ENCODE measurements around the gene ST3GAL4. TPM values are rescaled to one million over a fixed set of nuclear protein-coding genes. Genes with fewer than 3 reads are reported as not detected.
"Not testable (repeated sequence)": the region's sequence is repeated elsewhere in the genome, so short reads cannot be mapped to it uniquely, and the experiment has no call there.

The ST3GAL4 gene
- total RNA-seq, 1 experiment from 2014 or later = 45.9 TPM

DNA sequence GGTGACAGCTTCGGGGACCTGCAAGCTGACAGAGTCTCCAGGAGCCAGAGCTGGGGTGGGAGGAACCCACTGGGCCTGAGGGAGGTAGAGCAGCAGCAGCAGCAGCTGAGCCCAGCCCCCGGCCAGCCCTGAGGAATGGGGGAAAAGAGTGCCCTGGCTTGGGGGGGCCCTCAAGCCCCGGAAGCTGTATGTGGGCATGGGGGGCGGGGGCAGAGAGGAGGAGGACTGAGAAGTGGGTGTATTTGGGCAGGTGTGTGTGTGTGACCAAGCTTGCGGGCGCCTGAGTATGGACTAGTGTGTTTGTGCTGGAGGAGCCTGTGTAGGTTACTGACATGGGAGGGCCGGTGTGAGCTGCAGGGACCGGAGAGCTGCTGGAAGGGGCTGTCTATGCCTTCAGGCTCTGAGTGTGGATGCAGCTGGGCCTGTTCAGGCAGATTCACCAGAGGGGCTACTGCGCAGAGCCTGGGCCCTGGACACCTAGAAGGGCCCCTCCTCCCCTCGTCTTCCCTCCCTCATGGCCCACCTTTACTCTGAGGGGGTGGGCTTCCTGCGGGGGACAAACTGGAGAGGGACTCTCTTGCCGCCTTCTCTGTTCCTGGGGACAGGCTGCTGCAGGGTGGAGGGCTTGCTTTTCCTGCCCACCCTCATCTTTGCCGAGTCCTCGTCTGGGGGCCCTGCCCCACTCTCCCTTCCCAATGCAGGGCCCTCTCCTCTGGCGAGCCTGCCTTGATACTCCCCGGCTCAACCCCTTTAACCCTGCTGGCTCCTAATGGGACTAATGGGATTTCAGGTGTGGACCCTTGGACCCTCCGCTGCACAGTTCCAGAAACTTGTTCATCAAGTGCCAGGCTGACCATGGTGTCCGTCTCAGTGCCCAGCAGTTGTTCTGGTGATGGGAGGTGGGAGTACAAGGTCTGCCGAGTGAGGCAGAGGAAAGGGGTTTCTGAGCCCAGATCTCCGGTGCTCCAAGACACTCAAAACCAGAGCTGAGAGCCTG, 28.2 kb downstream of the ST3GAL4 start:
- DNase-seq (ENCODE audit: low read depth) = no peak

DNA sequence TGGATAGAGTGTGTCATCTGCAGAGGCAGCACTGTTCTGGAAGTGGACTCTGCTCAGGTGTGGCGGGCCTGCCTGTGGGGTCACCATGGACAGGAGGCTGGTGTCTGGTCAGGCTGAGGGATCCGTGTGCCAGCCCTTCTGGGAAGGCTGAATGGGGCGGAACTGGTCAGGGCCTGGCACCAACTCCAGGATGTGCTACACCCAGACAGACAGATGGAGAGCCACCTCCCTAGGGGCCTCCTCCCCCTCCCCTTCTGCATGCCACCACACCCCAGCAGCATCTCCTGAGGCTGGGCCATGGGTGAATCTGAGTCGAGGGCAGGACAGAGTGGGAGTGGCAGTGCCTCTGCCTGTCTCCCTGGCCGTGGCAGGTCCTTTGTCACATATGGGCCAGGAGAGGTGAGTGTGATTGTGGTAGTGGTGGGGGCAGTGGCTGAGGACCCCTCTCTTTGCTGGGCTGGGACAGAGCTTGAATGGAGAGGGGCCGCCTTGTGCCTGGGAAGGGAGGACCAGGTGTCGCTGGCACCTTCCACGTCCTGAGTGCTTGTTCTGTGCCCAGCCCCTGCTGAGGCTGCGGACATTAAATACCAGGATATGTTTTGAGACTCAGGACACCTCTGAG, 29.1 kb downstream of the ST3GAL4 start:
- DNase-seq (ENCODE audit: low read depth) = no peak

DNA sequence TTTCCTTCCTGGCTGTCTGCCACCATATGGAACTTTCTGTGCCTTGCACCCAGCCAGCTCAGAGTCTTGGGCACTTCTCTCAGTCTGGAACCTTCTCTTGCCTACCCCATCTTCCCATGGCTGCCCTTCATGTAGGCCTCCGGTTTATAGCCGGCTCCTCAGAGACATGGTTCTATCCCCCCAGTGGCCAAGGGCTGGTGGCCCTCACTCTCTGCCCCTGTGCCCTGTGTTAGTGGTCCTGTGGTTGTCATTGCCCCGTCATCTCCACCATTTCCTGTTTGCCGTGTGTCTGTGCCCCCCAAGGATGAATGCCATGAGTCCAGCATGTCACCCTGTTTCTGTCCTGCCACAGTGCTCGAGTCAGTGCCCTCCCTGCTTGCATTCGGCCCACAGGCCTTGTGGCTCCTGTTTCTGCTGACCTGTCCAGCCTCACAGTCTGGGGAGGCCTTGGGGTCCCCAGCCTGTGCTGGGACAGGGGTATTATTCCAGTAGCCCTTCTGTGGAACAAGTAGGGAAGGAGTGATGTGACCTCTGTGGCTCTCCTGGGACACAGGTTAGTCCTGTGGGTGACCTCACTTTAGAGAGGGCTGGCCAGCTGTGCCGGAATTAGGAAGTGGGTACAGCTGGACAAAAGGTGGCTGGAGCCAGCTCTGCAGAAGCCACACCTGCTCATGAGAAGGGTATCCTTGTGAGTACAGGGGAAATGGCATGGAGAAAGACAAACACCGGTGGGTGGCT, 30.7 kb downstream of the ST3GAL4 start:
- no peak for DNase-seq (ENCODE audit: low read depth)

DNA sequence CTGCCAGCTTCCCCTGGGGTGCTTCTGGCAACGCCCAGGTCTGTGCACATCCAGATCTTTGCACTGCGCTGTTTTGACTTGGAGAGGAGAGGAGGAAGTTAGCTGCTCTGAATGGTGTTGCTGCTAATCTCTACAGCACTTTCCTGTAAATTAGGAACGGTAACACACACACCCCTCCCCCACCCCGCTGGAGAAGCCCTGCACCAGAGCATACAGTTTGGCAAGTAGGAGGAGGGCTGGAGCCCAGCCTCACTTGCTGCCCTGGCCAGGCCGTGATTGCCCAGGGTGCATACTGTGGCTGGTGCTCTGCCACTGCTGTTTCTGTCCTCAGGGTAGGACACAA, 31.2 kb downstream of the ST3GAL4 start:
- not testable (repeated sequence) for DNase-seq (ENCODE audit: low read depth)

DNA sequence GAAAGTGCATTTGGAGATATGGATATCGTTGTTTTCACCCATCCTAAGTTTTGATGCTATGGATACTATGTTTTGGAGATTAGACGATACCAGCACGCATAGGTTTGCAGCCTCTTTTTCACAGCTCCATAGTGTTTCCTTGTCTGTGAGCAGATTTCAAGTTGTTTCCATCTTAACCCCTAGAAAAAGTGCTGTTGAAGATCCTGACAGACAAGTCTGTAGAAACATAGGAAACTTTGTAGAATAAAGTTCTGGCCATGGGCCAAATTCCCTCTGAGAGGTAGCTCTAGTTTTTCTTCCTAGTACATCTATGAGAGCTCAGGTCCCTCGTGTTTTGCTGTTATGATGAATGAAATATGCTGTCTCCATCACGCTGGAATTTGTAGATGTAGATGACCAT, 32.4 kb downstream of the ST3GAL4 start:
- no peak for DNase-seq (ENCODE audit: low read depth)

DNA sequence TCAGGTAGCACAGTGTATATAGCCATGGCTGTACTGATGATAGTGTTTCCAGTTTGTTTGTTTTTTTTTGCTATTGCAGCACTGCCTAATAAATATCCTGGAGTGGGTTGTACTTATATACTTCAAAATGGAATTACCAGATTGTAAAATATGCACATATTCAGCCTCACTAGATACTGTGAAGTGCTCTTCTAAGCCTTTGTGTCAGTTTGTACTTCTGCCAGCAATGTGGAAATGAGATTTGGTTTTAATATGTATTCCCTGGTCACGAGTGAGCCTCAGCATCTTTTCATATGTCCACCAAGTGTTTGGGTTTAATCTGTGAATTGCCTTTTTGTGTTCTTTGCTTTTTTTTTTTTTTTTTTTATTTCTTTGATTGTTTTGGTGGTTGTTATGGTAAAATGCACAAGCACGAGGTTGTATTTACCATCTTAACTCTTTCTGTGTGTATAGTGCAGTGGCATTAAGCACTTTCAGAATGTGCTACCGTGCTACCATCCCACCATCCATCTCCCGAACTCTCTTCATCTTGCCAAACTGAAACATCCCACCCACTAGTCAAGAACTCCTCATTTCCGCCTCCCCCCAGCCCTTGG, 34.9 kb downstream of the ST3GAL4 start:
- DNase-seq (ENCODE audit: low read depth) = no peak

DNA sequence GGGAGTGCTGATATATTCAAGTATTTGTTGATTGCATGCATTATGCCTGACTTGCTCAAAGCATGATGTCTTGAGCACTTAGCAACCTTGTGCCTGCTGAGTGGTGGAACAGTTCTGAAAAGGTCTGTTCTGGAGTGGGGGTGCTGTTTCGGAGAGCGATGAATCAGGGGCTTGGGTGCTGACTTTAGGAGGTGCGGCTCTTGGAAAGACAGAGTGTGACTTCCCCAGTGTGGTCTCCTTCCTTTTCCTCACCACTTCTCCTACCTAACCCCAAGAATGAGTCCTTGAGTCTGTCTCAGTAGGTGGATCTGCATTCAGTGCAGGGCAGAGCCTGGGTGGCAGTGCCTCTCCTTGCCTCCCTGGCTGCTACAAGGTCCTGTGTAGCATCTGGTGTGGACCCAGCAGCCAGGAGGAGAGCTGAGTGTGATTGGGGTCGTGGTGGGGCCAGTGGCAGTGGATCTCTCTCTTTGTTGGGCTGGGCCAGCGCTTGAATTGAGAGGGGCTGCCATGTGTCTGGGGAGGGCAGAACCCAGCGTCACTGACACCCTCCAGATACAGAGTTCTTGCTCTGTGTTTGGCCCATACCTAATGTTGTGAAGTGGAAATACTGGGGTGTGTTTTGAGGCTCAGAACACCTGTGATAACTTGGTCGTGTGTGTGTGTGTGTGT, 35.9 kb downstream of the ST3GAL4 start:
- DNase-seq (ENCODE audit: low read depth) = no peak

DNA sequence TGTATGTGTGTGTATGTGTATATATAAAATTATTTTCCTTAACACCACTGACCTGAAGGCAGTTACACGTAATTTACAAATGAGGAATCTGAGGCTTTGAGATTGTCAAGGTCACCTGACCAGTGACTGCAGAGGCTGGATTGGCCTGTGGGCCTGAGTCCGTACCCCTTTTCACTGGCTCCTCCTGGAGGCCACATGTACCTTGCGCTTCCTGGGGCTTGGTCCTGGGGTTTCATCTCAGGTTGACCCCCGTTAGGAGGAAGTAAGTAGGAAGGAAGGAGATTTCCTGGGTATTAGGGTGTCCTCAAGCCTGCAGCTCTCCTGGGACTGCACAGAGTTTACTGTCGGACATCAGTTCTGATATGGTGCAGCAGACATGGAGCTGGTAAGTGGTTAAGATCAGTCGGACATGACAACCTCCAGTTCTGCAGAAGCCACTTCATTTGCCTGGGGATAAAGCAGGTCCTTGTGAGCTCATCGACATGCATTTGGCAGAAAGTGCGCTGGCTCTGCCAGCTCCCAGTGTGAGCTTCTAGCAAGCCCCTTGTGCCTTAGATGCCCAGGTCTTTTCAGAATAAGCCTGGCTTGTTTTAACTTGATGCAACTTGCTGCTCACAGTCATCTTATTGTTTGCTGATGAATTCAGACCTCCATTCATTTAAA, 36.6 kb downstream of the ST3GAL4 start:
- DNase-seq (ENCODE audit: low read depth) = no peak

DNA sequence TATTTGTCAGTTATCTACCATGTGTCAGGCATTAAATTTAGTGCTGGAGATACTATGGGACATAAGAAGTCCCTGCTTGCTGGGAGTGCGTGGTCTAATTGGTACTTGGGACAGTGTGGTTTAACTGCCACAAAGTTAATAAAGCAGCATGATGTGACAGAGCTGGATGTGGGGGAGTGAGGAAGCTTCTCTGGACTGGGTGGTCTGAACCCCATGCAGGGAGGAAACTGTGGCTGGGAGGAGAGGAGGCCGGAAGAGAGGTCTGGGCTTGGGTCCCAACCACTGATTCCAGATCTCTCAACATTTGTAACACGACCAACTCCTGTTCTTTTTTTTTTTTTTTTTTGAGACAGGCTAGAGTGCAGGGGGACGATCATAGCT, 37.1 kb downstream of the ST3GAL4 start:
- no peak for DNase-seq (ENCODE audit: low read depth)

DNA sequence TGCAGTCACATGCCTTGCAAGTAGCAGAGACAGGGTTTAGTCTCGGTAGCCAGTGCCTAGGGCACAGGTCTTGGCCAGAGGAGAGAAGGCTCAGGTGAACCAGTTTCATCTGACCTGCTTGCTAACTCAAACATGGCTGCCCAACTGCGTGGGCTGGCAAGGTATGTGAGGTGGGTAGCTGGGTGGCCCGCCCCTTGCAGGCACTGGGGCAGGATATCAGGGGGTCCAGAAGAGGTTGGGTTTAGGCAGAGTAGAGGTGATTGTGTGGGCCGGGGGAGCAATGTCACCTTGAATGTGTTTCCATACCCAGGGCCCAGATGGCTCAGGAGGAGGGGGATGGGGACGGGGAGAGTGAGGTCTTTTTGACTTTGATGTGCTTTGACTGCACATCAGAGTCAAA, 37.7 kb downstream of the ST3GAL4 start:
- no peak for DNase-seq (ENCODE audit: low read depth)

DNA sequence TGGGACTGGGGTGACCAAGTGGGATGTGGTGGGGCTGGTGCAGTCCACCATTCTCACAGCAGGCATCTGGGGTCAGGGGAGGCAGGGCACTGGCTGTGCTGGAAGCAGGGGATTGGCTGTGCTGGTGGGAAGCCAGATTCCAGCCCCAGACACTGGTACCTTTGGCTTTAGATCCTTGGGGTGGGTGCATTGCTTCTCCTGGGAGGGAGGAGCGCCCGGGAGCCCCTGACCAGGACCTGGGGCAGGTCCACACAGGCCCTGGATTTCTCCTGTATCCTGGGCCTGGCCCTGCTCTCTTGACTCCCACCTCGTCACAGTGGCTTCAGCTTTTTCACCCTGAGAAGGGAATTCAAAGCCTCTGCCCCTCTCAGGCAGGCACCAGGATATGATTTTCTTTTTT, 38.5 kb downstream of the ST3GAL4 start:
- no peak for DNase-seq (ENCODE audit: low read depth)

DNA sequence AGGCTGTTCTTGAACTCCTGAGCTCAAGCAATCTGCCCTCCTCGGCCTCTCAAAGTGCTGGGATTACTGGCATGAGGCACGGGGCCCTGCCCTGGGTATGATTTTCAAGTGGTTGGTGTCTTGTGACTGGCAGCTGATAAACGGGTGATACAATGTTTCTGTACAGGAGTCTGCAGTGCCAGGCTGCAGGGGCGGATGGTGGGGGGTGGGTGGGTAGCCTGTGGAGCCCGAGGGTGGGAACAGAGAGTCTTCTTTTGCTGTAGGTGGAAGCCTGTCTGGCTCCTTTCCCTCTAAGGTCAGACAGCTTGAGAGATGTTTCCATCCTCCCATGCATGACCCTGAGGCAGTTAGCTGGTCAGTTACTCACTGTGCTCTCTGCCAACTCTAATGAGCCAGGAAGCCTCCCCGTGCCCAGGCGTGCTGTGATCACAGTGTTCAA, 39.2 kb downstream of the ST3GAL4 start:
- not testable (repeated sequence) for DNase-seq (ENCODE audit: low read depth)

DNA sequence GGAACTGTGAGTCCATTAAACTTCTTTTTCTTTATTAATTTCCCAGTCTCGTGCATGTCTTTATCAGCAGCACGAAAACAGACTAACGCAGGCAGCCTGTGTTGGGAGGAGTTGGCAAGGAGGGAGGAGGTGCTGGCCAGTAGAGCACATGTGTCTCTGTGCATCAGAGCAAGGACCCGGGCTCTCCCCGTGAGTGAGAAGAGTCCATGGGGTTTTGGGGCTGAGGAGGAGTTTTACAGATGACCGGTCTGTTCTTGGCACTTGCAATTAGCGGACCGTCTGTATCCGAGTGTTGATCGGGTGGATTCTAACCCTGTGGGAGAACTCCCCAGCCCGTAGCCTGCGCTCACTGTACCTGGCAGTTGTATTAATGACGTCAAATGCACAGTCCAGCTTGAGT, 40.3 kb downstream of the ST3GAL4 start:
- DNase-seq (ENCODE audit: low read depth) = not testable (repeated sequence)

DNA sequence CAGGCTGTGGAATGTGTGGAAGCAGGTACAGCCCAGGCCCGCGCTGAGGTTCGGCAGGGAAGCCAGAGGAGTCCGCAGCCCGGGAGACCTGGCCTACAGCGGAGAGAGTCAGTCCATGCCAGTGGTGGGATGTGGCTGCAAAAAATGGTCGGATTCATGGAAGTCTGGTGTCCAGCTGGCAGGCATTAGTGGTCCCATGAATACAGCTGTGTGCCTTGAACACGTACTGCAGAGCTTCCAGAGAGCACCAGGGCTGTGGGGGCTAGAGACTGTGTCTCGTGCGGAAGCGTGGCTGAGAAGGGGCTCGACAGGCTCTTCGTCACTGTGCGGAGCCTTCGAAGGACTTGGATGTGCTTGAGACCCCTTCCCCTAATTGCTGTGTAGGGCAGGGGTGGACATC, 40.8 kb downstream of the ST3GAL4 start:
- not testable (repeated sequence) for DNase-seq (ENCODE audit: low read depth)

DNA sequence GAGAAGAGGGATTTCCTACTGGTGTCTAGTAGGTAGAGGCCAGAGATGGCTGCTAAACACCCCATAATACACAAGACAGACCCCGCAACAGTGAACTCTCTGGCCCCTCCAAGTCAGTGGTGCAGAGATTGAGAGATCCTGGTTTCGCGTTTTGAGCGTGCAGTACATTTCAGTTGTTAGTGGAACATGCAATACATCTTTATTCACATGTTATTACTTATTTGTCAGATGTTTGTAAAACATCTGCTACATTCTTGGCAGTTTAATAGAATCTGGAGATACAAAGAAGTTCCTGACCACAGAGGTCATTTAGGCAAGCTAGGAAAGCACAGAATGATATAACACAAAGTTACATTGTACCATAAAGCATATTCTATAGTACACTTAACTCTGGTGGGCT, 41.5 kb downstream of the ST3GAL4 start:
- DNase-seq (ENCODE audit: low read depth) = no peak

DNA sequence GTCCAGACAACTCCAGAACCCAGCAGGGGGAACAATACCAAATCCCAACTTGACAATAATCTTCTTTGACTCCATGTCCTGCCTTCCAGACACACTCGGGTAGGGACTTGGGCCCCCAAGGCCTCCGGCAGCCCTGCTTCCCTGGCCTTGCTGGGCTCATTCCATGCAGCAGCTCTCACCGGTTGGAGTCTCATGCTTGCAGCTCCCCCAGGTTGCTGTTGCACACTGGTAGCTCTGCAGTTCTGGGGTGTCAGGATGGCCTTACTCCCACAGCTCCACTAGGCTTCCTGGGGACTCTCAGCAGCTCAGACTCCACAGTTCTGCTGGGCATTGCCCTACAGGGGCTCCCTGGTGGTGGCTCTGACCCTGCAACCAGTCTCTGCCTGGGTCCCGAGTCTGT, 42.8 kb downstream of the ST3GAL4 start:
- DNase-seq (ENCODE audit: low read depth) = no peak

DNA sequence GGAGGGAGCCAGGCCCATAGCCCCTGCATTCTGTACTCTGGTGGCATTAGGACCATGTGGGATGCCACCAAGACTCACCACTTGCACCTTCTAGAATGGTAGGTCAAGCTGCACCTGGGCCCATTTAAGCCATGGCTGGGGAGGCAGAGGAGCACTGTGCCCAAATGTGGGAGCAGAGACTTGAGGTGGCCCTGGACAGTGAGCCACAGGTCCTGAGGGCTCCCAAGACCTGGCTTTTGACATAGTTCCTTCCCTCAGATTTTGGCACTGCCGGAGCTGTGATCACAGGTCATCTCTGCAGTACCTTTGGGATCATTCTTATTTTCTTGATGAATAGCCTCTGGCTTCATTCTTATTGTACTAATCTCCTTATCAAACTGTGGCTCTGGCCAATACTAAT, 43.2 kb downstream of the ST3GAL4 start:
- no peak for DNase-seq (ENCODE audit: low read depth)

DNA sequence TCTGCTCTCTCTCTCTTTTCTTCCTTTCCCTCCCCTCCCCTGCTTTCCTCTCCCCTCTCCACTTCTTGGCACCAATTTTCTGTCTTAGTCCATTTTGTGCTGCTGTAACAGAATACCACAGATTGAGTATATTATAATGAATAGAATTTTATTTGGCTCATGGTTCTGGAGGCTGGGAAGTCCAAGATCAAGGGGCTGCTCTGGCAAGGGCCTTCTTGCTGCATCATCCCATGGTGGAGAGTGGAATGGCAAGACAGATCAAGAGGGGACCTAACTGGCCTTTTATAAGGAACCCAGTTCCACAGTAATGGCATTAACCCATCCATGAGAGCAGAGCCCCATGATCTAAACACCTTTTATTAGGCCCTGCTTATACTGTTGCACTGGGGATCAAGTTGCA, 44.5 kb downstream of the ST3GAL4 start:
- no peak for DNase-seq (ENCODE audit: low read depth)

DNA sequence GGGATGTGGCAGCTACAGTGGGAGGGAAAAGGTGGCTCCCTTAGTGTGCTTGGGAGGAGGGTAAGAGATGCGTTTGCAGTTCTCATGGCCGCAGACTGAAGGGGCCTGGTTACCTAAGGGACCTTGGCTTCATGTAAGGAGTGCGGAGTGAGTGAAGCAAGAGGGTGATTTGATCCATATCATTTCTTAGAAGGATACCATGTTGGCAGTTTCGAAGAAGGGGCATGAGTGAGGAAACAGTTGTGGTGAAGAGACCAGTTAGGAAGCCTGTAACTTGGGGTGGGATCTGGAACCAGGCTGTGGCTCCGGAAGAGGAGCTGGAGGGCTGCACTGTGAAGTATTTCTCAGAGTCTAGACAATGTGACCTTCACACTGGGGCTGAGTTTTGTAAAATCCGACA, 45.0 kb downstream of the ST3GAL4 start:
- no peak for DNase-seq (ENCODE audit: low read depth)

DNA sequence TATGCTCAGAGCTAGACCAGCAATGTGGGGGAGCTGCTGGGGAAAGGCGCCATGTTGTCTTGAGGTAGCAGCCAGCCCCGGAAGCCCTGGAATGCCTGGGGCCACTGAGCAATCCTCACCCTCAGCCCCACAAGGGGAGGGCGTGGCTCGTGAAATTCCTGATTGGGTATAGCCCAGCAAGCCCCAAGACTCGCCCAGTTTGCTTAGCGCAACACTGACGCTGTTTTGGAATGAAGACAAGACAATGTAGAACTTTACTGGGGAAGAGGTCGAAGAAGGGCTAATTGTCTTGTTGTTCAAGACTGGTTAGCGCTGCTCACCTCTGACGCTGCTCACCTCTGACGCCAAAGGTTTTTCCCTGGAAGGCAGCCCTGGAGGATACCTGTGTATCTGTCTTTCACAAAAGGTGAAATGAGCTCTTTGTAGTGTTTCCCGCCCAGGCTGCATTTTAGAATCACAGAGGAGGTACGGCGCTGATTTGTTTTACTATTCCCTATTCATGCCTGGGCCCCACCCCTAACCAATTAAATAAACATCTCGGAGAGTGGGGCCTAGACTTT, 47.6 kb downstream of the ST3GAL4 start:
- DNase-seq (ENCODE audit: low read depth) = no peak

Measured in HT1080 (cell line).